ENCODE data around the gene NMNAT2. TPM values are rescaled to one million over a fixed set of nuclear protein-coding genes. Genes with fewer than 3 reads are reported as not detected.

The NMNAT2 gene
- total and polyA plus RNA-seq, 2 experiments from 2014 or later = 3.6 to 10.0 TPM

DNA sequence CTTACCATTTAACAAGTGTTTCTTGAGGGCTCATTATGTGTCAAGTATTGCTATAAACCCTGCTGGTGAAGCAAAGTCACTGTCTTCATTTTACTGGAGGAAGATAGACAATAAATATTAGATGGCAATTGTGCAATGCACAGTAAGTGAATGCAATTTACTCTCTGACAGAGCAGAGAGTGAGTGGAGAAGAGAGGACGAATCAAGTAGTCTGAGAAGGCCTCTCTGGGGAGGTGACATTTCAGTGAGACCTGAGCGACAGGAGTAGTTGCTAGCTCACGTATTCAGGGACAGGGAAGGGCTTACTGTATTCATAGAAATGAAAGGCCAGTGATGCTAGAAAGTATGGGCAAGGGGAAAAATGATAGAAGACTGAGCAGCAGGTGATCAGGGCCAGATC is 1.2 kb upstream of the NMNAT2 start:
- no peak for ATAC-seq
- no peak overlapping the region for H3K27ac Mint-ChIP-seq
- TF ChIP-seq EZH2 (IDR thresholded peaks at IDR 0.05; ENCODE audit: low read depth, unreplicated experiment) = no peak
- TF ChIP-seq CTCF (conservative IDR thresholded peaks at IDR 0.05; ENCODE audit: low read depth in 2 of 2) = no peak
- TF ChIP-seq CREB1 (CRISPR knock-in tag; IDR thresholded peaks at IDR 0.05; ENCODE audit: low read depth) = no peak
- no peak for TF ChIP-seq EZH2phosphoT487 (IDR thresholded peaks at IDR 0.05; ENCODE audit: unreplicated experiment)
- TF ChIP-seq JUNB (IDR thresholded peaks at IDR 0.05; ENCODE audit: unreplicated experiment) = no peak
- TF ChIP-seq ZNF114 (CRISPR knock-in tag; IDR thresholded peaks at IDR 0.05) = no peak
- TF ChIP-seq, protein P1, sequence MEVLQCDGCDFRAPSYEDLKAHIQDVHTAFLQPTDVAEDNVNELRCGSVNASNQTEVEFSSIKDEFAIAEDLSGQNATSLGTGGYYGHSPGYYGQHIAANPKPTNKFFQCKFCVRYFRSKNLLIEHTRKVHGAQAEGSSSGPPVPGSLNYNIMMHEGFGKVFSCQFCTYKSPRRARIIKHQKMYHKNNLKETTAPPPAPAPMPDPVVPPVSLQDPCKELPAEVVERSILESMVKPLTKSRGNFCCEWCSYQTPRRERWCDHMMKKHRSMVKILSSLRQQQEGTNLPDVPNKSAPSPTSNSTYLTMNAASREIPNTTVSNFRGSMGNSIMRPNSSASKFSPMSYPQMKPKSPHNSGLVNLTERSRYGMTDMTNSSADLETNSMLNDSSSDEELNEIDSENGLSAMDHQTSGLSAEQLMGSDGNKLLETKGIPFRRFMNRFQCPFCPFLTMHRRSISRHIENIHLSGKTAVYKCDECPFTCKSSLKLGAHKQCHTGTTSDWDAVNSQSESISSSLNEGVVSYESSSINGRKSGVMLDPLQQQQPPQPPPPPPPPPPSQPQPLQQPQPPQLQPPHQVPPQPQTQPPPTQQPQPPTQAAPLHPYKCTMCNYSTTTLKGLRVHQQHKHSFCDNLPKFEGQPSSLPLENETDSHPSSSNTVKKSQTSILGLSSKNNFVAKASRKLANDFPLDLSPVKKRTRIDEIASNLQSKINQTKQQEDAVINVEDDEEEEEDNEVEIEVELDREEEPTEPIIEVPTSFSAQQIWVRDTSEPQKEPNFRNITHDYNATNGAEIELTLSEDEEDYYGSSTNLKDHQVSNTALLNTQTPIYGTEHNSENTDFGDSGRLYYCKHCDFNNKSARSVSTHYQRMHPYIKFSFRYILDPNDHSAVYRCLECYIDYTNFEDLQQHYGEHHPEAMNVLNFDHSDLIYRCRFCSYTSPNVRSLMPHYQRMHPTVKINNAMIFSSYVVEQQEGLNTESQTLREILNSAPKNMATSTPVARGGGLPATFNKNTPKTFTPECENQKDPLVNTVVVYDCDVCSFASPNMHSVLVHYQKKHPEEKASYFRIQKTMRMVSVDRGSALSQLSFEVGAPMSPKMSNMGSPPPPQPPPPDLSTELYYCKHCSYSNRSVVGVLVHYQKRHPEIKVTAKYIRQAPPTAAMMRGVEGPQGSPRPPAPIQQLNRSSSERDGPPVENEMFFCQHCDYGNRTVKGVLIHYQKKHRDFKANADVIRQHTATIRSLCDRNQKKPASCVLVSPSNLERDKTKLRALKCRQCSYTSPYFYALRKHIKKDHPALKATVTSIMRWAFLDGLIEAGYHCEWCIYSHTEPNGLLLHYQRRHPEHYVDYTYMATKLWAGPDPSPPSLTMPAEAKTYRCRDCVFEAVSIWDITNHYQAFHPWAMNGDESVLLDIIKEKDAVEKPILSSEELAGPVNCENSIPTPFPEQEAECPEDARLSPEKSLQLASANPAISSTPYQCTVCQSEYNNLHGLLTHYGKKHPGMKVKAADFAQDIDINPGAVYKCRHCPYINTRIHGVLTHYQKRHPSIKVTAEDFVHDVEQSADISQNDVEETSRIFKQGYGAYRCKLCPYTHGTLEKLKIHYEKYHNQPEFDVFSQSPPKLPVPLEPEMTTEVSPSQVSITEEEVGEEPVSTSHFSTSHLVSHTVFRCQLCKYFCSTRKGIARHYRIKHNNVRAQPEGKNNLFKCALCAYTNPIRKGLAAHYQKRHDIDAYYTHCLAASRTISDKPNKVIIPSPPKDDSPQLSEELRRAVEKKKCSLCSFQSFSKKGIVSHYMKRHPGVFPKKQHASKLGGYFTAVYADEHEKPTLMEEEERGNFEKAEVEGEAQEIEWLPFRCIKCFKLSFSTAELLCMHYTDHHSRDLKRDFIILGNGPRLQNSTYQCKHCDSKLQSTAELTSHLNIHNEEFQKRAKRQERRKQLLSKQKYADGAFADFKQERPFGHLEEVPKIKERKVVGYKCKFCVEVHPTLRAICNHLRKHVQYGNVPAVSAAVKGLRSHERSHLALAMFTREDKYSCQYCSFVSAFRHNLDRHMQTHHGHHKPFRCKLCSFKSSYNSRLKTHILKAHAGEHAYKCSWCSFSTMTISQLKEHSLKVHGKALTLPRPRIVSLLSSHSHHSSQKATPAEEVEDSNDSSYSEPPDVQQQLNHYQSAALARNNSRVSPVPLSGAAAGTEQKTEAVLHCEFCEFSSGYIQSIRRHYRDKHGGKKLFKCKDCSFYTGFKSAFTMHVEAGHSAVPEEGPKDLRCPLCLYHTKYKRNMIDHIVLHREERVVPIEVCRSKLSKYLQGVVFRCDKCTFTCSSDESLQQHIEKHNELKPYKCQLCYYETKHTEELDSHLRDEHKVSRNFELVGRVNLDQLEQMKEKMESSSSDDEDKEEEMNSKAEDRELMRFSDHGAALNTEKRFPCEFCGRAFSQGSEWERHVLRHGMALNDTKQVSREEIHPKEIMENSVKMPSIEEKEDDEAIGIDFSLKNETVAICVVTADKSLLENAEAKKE (CRISPR knock-in tag; IDR thresholded peaks at IDR 0.05) = no peak
- no peak for TF ChIP-seq POLR2AphosphoS5 (IDR thresholded peaks at IDR 0.05; ENCODE audit: low read depth)
- TF ChIP-seq NANOG (IDR thresholded peaks at IDR 0.05; ENCODE audit: borderline replicate concordance) = no peak
- no peak for TF ChIP-seq ETS1 (IDR thresholded peaks at IDR 0.05)
- TF ChIP-seq ZNF331 (CRISPR knock-in tag; IDR thresholded peaks at IDR 0.05; ENCODE audit: low read depth) = no peak
- no peak for TF ChIP-seq STAT1 (IDR thresholded peaks at IDR 0.05; ENCODE audit: unreplicated experiment)
- TF ChIP-seq, protein P2, sequence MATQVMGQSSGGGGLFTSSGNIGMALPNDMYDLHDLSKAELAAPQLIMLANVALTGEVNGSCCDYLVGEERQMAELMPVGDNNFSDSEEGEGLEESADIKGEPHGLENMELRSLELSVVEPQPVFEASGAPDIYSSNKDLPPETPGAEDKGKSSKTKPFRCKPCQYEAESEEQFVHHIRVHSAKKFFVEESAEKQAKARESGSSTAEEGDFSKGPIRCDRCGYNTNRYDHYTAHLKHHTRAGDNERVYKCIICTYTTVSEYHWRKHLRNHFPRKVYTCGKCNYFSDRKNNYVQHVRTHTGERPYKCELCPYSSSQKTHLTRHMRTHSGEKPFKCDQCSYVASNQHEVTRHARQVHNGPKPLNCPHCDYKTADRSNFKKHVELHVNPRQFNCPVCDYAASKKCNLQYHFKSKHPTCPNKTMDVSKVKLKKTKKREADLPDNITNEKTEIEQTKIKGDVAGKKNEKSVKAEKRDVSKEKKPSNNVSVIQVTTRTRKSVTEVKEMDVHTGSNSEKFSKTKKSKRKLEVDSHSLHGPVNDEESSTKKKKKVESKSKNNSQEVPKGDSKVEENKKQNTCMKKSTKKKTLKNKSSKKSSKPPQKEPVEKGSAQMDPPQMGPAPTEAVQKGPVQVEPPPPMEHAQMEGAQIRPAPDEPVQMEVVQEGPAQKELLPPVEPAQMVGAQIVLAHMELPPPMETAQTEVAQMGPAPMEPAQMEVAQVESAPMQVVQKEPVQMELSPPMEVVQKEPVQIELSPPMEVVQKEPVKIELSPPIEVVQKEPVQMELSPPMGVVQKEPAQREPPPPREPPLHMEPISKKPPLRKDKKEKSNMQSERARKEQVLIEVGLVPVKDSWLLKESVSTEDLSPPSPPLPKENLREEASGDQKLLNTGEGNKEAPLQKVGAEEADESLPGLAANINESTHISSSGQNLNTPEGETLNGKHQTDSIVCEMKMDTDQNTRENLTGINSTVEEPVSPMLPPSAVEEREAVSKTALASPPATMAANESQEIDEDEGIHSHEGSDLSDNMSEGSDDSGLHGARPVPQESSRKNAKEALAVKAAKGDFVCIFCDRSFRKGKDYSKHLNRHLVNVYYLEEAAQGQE (IDR thresholded peaks at IDR 0.05; ENCODE audit: unreplicated experiment) = no peak
- H3K36me3 ChIP-seq (ENCODE audit: insufficient read depth) = no peaks in the 10 kb centered on the region
- H4K20me1 ChIP-seq (replicated peaks; ENCODE audit: insufficient read depth) = no peaks in the 10 kb centered on the region
- no peak overlapping the region; the same call in 1 of the 2 replicates for H2AFZ ChIP-seq
- H3K27me3 Mint-ChIP-seq (ENCODE audit: insufficient read depth, low read depth, poor library complexity) = peaks cover 28% of the 10 kb centered on the region
- no peaks in the 10 kb centered on the region; the same call in 2 of the 3 replicates for H3K9me3 Mint-ChIP-seq
- H3K27me3 ChIP-seq (ENCODE audit: insufficient read depth) = peaks cover 31% of the 10 kb centered on the region
- peaks cover 28% of the 10 kb centered on the region for H3K4me1 ChIP-seq (ENCODE audit: insufficient read depth)
- no peak overlapping the region for H3K4me3 Mint-ChIP-seq
- peaks cover 30% of the 10 kb centered on the region for H3K4me1 Mint-ChIP-seq
- DNase-seq (ENCODE audit: low spot score) = no peak
- no peak overlapping the region for H3K27ac ChIP-seq (ENCODE audit: low read depth)
- peaks cover 9% of the 10 kb centered on the region; the same call in 1 of the 2 replicates for H3F3A ChIP-seq (replicated peaks; ENCODE audit: low read depth)
- H3K4me2 ChIP-seq = peak overlapping the region; percentile 99
- peaks cover 13% of the 10 kb centered on the region for H3K79me2 ChIP-seq (replicated peaks; ENCODE audit: insufficient read depth)
- H3K9me2 ChIP-seq (ENCODE audit: insufficient read depth) = no peaks in the 10 kb centered on the region
- H3K36me3 Mint-ChIP-seq (ENCODE audit: low read depth) = no peaks in the 10 kb centered on the region; the same call in 2 of the 3 replicates
- H3K4me3 ChIP-seq = no peak overlapping the region
